SK-N-SH (cell line): Measurements from ENCODE around the gene MYLK. TPM values are rescaled to one million over a fixed set of nuclear protein-coding genes. Genes with fewer than 3 reads are reported as not detected.

Experiments used
- CTCF ChIA-PET: fragments of 300-600, 350-600 bp; formaldehyde crosslinking; extraction: SDS; loops from one replicate; lab custom pipeline; 2021; lab: Yijun Ruan, JAX
- POLR2A ChIA-PET: fragments of 350-600 bp; sonication (Branson Sonifier 250); formaldehyde crosslinking; extraction: SDS; loops from one replicate; lab custom pipeline; 2020; ENCODE audit warnings: antibody characterized with exemption, inconsistent platforms; lab: Yijun Ruan, JAX
- DNase-seq: peaks from one replicate; pipeline ENCODE4 v3.0.0; 2012
- H2AFZ ChIP-seq: fragments of 200-600 bp; sonication (generic); 2 replicates; pipeline ENCODE4 v1.8.1; 2016; ENCODE audit warnings: antibody characterized with exemption, mild to moderate bottlenecking, low read depth
- H3F3A ChIP-seq: fragments of 200-600 bp; sonication (generic); replicated peaks from 2 replicates; pipeline ENCODE3; 2016; ENCODE audit warnings: antibody characterized with exemption, mild to moderate bottlenecking; ENCODE audit not compliant: insufficient read depth
- H3K27ac ChIP-seq, 2 experiments: fragments of 200-500 bp in 1 of 2; fragments of 200-600 bp in 1 of 2; sonication (Bioruptor generic) in 1 of 2; sonication (generic), shearing (Covaris generic) in 1 of 2; 2 replicates each; pipeline versions ENCODE4 v1.5.1 to v1.6.1; 2014 to 2016; ENCODE audit warnings: low read depth in 2 of 2, inconsistent platforms in 1 of 2, low read length in 1 of 2, mild to moderate bottlenecking in 1 of 2, mixed read lengths in 1 of 2
- H3K27me3 ChIP-seq: fragments of 200-600 bp; sonication (generic), shearing (Covaris generic); 2 replicates; pipeline ENCODE4 v1.6.1; 2016; ENCODE audit warnings: mixed run types; ENCODE audit not compliant: insufficient read depth
- H3K36me3 ChIP-seq, 2 experiments: fragments of 200-500 bp in 1 of 2; fragments of 200-600 bp in 1 of 2; sonication (Bioruptor generic) in 1 of 2; sonication (generic) in 1 of 2; replicated peaks in 1 of 2; 2 replicates each; pipeline versions ENCODE3 to v1.5.1; 2014 to 2016; ENCODE audit warnings: low read length in 1 of 2, mild to moderate bottlenecking in 1 of 2; ENCODE audit not compliant: insufficient read depth in 2 of 2, control insufficient read depth in 1 of 2
- H3K4me1 ChIP-seq, 2 experiments: fragments of 200-500 bp in 1 of 2; fragments of 200-600 bp in 1 of 2; sonication (Bioruptor generic) in 1 of 2; sonication (generic), shearing (Covaris generic) in 1 of 2; 2 replicates each; pipeline versions ENCODE4 v1.5.1 to v1.6.1; 2014 to 2016; ENCODE audit warnings: low read depth in 1 of 2, low read length in 1 of 2, mixed run types in 1 of 2; ENCODE audit not compliant: insufficient read depth in 2 of 2, control insufficient read depth in 1 of 2
- H3K4me2 ChIP-seq: fragments of 200-600 bp; sonication (generic), shearing (Covaris generic); 2 replicates; pipeline ENCODE4 v1.6.1; 2017; ENCODE audit warnings: mixed run types
- H3K4me3 ChIP-seq, 2 experiments: fragments of 200-500 bp in 1 of 2; fragments of 200-600 bp in 1 of 2; sonication (Bioruptor generic) in 1 of 2; sonication (generic), shearing (Covaris generic) in 1 of 2; 2 replicates each; pipeline versions ENCODE4 v1.5.1 to v1.8.1; 2014 to 2016; ENCODE audit warnings: low read depth in 2 of 2, inconsistent platforms in 1 of 2, low read length in 1 of 2, mild to moderate bottlenecking in 1 of 2, mixed read lengths in 1 of 2, moderate library complexity in 1 of 2
- H3K79me2 ChIP-seq: fragments of 200-600 bp; sonication (generic); 2 replicates; pipeline ENCODE4 v1.8.1; 2017; ENCODE audit warnings: mild to moderate bottlenecking; ENCODE audit not compliant: insufficient read depth
- H3K9ac ChIP-seq: fragments of 200-600 bp; sonication (generic); 2 replicates; pipeline ENCODE4 v1.6.1; 2017; ENCODE audit warnings: mixed run types
- H3K9me2 ChIP-seq: fragments of 200-600 bp; sonication (generic); 2 replicates; pipeline ENCODE4 v1.6.1; 2017; ENCODE audit warnings: mixed run types
- H3K9me3 ChIP-seq: fragments of 200-600 bp; sonication (generic); 2 replicates; pipeline ENCODE4 v1.6.1; 2017; ENCODE audit warnings: mixed run types, mild to moderate bottlenecking, moderate library complexity
- H4K20me1 ChIP-seq: fragments of 200-600 bp; sonication (generic); 2 replicates; pipeline ENCODE4 v1.6.1; 2017; ENCODE audit warnings: mild to moderate bottlenecking, mixed run types; ENCODE audit not compliant: insufficient read depth
- CHD2 ChIP-seq: fragments of 150-350 bp; IDR thresholded peaks from 2 replicates; pipeline ENCODE4 v1.6.1; 2018; ENCODE audit warnings: low read length; ENCODE audit not compliant: partially characterized antibody
- EP300 ChIP-seq, 2 experiments: IDR thresholded peaks; 2 replicates each; pipeline versions ENCODE4 v1.4.0 to v1.6.1; 2012; ENCODE audit warnings: borderline replicate concordance in 1 of 2, low read depth in 1 of 2, low read length in 1 of 2
- FOSL2 ChIP-seq: IDR thresholded peaks from 2 replicates; pipeline ENCODE4 v1.4.0; 2012; ENCODE audit warnings: low read depth, mild to moderate bottlenecking, moderate library complexity, borderline replicate concordance
- FOXJ3 ChIP-seq: sonication (generic); formaldehyde crosslinking; IDR thresholded peaks from 2 replicates; pipeline ENCODE4 v1.5.1; 2020; ENCODE audit warnings: mild to moderate bottlenecking, missing genetic modification reagents
- IRF3 ChIP-seq: fragments of 150-350 bp; IDR thresholded peaks from 2 replicates; pipeline ENCODE4 v1.6.1; 2016; ENCODE audit warnings: mild to moderate bottlenecking, low read depth, low read length
- JUND ChIP-seq: IDR thresholded peaks from 2 replicates; pipeline ENCODE4 v1.4.0; 2012
- MXI1 ChIP-seq: IDR thresholded peaks from 2 replicates; pipeline ENCODE4 v1.6.1; 2012; ENCODE audit warnings: mild to moderate bottlenecking, low read depth, low read length, improper control_type of control experiment
- POLR2AphosphoS5 ChIP-seq: IDR thresholded peaks from 2 replicates; pipeline ENCODE4 v1.6.1; 2012; ENCODE audit warnings: low read depth, low read length
- RAD21 ChIP-seq: IDR thresholded peaks from 2 replicates; pipeline ENCODE4 v1.6.1; 2012; ENCODE audit warnings: mild to moderate bottlenecking, low read length
- RCOR1 ChIP-seq: fragments of 150-350 bp; IDR thresholded peaks from 2 replicates; pipeline ENCODE4 v1.6.1; 2017; ENCODE audit warnings: antibody characterized with exemption, low read length
- REST ChIP-seq: IDR thresholded peaks from 2 replicates; pipeline ENCODE4 v1.6.1; 2012; ENCODE audit warnings: mild to moderate bottlenecking, low read depth, low read length, moderate library complexity
- RXRA ChIP-seq: IDR thresholded peaks from 2 replicates; pipeline ENCODE4 v1.4.0; 2012; ENCODE audit warnings: low read depth, mild to moderate bottlenecking, borderline replicate concordance
- SMC3 ChIP-seq: IDR thresholded peaks from 2 replicates; pipeline ENCODE4 v1.6.1; 2012; ENCODE audit warnings: low read depth, low read length, improper control_type of control experiment
- TAF1 ChIP-seq: IDR thresholded peaks from 2 replicates; pipeline ENCODE4 v1.6.1; 2012; ENCODE audit warnings: low read depth, mild to moderate bottlenecking, low read length, moderate library complexity, borderline replicate concordance
- USF2 ChIP-seq: fragments of 150-350 bp; IDR thresholded peaks from 2 replicates; pipeline ENCODE4 v1.6.1; 2017; ENCODE audit warnings: antibody characterized with exemption, low read length, low read depth, borderline replicate concordance
- WGBS: methylation state at CpG from one replicate; pipeline ENCODE4 v1.1.6; 2017; ENCODE audit warnings: low lambda C conversion rate; 5-methylcytosine and 5-hydroxymethylcytosine counted together
- polyA plus RNA-seq, 3 experiments: library from polyadenylated mRNA; depleted of rRNA; stranded (reverse); fragments of >200 nt; gene quantifications; 2 replicates each; pipeline ENCODE4 v1.2.3, GENCODE V29; 2012
- TF ChIP-seq, protein P1 (sequence below): IDR thresholded peaks from 2 replicates; pipeline ENCODE4 v1.4.0; 2012; ENCODE audit warnings: low read depth

The MYLK gene
- polyA plus RNA-seq, 1 of the 3 experiments (the other 2 are of a cell fraction): 272 TPM

GRCh38 chr3:123853686-123854372 lies 30.3 kb downstream of the MYLK start:
- Histone ChIP-seq H3K4me1 (peaks cover 0 to 6% of the 10 kb centered on the region in 2 experiments; a peak in 2 of 4 replicates), H3K4me3 (no peak overlapping the region), H3F3A (peaks cover 6% of the 10 kb centered on the region), H3K27ac (no peak overlapping the region), H2AFZ (no peak overlapping the region), H3K4me2 (no peak overlapping the region), H3K9ac (no peak overlapping the region), H3K79me2 (peaks cover 91% of the 10 kb centered on the region), H3K9me3 (peaks cover 17% of the 10 kb centered on the region; the same call in 1 of the 2 replicates), H3K36me3 (peaks cover 33 to 53% of the 10 kb centered on the region in 2 experiments), H3K9me2 (no peaks in the 10 kb centered on the region), H4K20me1 (no peaks in the 10 kb centered on the region), H3K27me3 (no peaks in the 10 kb centered on the region)
- whole genome bisulfite sequencing: 100% methylated on average over 2 of the region's 2 CpGs
- DNase-seq: no peak
- TF ChIP-seq IRF3 (no peak), JUND (no peak), REST (no peak), MXI1 (no peak), CHD2 (no peak), TAF1 (no peak), POLR2AphosphoS5 (no peak), EP300 (IDR thresholded peaks at IDR 0.05; ENCODE audit: borderline replicate concordance in 1 of 2, low read depth in 1 of 2, low read length in 1 of 2) (no peak), RCOR1 (no peak), RXRA (no peak), SMC3 (no peak)
- POLR2A ChIA-PET: no interaction called here
- CTCF ChIA-PET: interaction anchor here (0.7 kb wide), 1 partner anchor 202 kb away, joined by 3 read pairs; no protein-coding TSS in a partner anchor

- Histone ChIP-seq H3F3A (peaks cover 27% of the 10 kb centered on the region), H3K4me3 (no peak overlapping the region), H3K4me1 (no peaks in the 10 kb centered on the region), H3K9me2 (no peaks in the 10 kb centered on the region), H3K27ac (no peak overlapping the region), H2AFZ (no peak overlapping the region), H3K36me3 (peaks cover 15 to 61% of the 10 kb centered on the region in 2 experiments), H3K79me2 (peaks cover 88% of the 10 kb centered on the region), H4K20me1 (no peaks in the 10 kb centered on the region), H3K27me3 (no peaks in the 10 kb centered on the region), H3K4me2 (no peak overlapping the region), H3K9ac (no peak overlapping the region), H3K9me3 (peaks cover 36% of the 10 kb centered on the region)
- CTCF ChIA-PET: no interaction called here
- POLR2A ChIA-PET: no interaction called here
- 89% methylated on average over 1 of the region's 1 CpG for WGBS
- TF ChIP-seq RAD21: no peak
- no peak for TF ChIP-seq TAF1
- no peak for TF ChIP-seq FOXJ3 (CRISPR knock-in tag)
- no peak for TF ChIP-seq USF2
- no peak for TF ChIP-seq FOSL2
- TF ChIP-seq, protein P1, sequence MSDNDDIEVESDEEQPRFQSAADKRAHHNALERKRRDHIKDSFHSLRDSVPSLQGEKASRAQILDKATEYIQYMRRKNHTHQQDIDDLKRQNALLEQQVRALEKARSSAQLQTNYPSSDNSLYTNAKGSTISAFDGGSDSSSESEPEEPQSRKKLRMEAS: no peak
- no peak for DNase-seq
These were observed 36.9 kb downstream of the MYLK start for GRCh38 chr3:123847209-123847608.
